Measurements from ENCODE around the gene SLC25A19. TPM values are rescaled to one million over a fixed set of nuclear protein-coding genes. Genes with fewer than 3 reads are reported as not detected.

Gene SLC25A19
- total and polyA plus RNA-seq, 2 donors from 2014 or later: 11.2 to 15.3 TPM

GRCh38 chr17:75307957-75308731 is 18.9 kb upstream of the SLC25A19 start:
- Histone ChIP-seq H3K4me1 (ENCODE audit: control insufficient read depth in 2 of 3, insufficient read depth in 2 of 3, low read depth in 1 of 3, low read length in 3 of 3) (peaks cover 0 to 6% (median 5%) of the 10 kb centered on the region in 3 donors), H3K27ac (ENCODE audit: low read depth in 2 of 2, low read length in 2 of 2) (peak overlapping the region in 1 of 2 donors; percentile 78), H3K27me3 (ENCODE audit: control insufficient read depth, insufficient read depth, low read length) (no peaks in the 10 kb centered on the region), H3K4me3 (ENCODE audit: low read length in 3 of 3) (no peak overlapping the region), H3K36me3 (ENCODE audit: control insufficient read depth in 2 of 3, insufficient read depth in 3 of 3, low read length in 3 of 3) (no peaks in the 10 kb centered on the region), H3K9ac (ENCODE audit: low read length in 3 of 3) (no peak overlapping the region), H3K9me3 (ENCODE audit: control insufficient read depth in 2 of 3, insufficient read depth in 1 of 3, low read length in 3 of 3) (no peaks in the 10 kb centered on the region)
- DNase-seq (no peak), FAIRE-seq (no peak)
- intact Hi-C loops (cut with DNase I): no loop called here
- TF ChIP-seq CTCF (IDR thresholded peaks at IDR 0.05; ENCODE audit: borderline replicate concordance, extremely low read depth, insufficient read depth): no peak

DNA sequence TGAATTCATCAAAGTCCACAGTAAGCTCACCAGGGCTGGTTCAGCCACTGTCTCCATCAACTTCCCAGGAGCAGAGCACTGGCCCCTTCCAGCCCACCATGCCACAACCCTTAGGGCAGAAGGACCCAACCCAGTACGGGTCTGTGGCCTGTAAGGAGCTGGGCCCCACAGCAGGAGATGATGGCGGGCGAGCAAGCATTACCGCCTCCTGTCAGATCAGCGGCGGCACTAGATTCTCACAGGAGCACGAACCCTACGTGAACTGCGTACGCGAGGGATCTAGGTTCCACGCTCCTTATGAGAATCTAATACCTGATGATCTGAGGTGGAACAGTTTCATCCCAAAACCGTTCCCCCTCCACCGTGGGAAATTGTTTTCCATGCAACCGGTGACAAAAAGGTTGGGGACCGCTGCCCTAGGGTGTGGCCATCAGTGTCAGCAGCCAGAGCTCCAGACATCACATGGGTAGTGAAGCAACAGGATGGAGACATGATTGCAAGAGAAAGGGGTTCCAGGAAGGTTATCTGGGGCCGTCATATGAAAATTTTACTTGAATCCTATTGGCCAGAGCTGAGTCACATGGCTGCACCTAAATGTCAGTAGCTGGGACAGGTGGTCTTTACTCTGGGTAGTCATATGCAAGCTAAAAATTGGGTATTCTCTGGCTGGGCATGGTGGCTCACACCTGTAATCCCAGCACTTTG is 12.4 kb upstream of the SLC25A19 start:
- Histone ChIP-seq H3K27ac (ENCODE audit: low read depth in 2 of 2, low read length in 2 of 2) (no peak overlapping the region), H3K36me3 (ENCODE audit: control insufficient read depth in 2 of 3, insufficient read depth in 3 of 3, low read length in 3 of 3) (no peaks in the 10 kb centered on the region), H3K9me3 (ENCODE audit: control insufficient read depth in 2 of 3, insufficient read depth in 1 of 3, low read length in 3 of 3) (no peaks in the 10 kb centered on the region), H3K4me1 (ENCODE audit: control insufficient read depth in 2 of 3, insufficient read depth in 2 of 3, low read depth in 1 of 3, low read length in 3 of 3) (no peaks in the 10 kb centered on the region), H3K4me3 (ENCODE audit: low read length in 3 of 3) (no peak overlapping the region), H3K27me3 (ENCODE audit: control insufficient read depth, insufficient read depth, low read length) (no peaks in the 10 kb centered on the region), H3K9ac (ENCODE audit: low read length in 3 of 3) (no peak overlapping the region)
- no peak for TF ChIP-seq CTCF (IDR thresholded peaks at IDR 0.05; ENCODE audit: borderline replicate concordance, extremely low read depth, insufficient read depth)
- FAIRE-seq (no peak), DNase-seq (no peak)
- intact Hi-C loops (cut with DNase I): no loop called here

GRCh38 chr17:75301049-75301448 is 11.8 kb upstream of the SLC25A19 start:
- Histone ChIP-seq H3K9ac (ENCODE audit: low read length in 3 of 3) (no peak overlapping the region), H3K9me3 (ENCODE audit: control insufficient read depth in 2 of 3, insufficient read depth in 1 of 3, low read length in 3 of 3) (no peaks in the 10 kb centered on the region), H3K4me1 (ENCODE audit: control insufficient read depth in 2 of 3, insufficient read depth in 2 of 3, low read depth in 1 of 3, low read length in 3 of 3) (no peaks in the 10 kb centered on the region), H3K27ac (ENCODE audit: low read depth in 2 of 2, low read length in 2 of 2) (no peak overlapping the region), H3K36me3 (ENCODE audit: control insufficient read depth in 2 of 3, insufficient read depth in 3 of 3, low read length in 3 of 3) (no peaks in the 10 kb centered on the region), H3K27me3 (ENCODE audit: control insufficient read depth, insufficient read depth, low read length) (no peaks in the 10 kb centered on the region), H3K4me3 (ENCODE audit: low read length in 3 of 3) (no peak overlapping the region)
- FAIRE-seq (no peak), DNase-seq (no peak)
- intact Hi-C loops (cut with DNase I): no loop called here
- no peak for TF ChIP-seq CTCF (IDR thresholded peaks at IDR 0.05; ENCODE audit: borderline replicate concordance, extremely low read depth, insufficient read depth)

Measured in kidney (tissue), 14 donors.